Measurements from ENCODE around the gene CLTRN. TPM values are rescaled to one million over a fixed set of nuclear protein-coding genes. Genes with fewer than 3 reads are reported as not detected.

The CLTRN gene
- total RNA-seq, 1 donor from 2014 or later, result 0.24 TPM

- Mint-ChIP-seq H3K27ac (no peak overlapping the region), H3K27me3 (no peaks in the 10 kb centered on the region), H3K9me3 (no peaks in the 10 kb centered on the region), H3K4me3 (no peak overlapping the region), H3K4me1 (peaks cover 20% of the 10 kb centered on the region), H3K36me3 (ENCODE audit: low read depth) (peaks cover 9% of the 10 kb centered on the region)
- ChIA-PET POLR2A (no interaction called here), CTCF (no interaction called here)
- DNase-seq (no peak), ATAC-seq (ENCODE audit: low read depth) (no peak)
- intact Hi-C loops (cut with micrococcal nuclease), result loop anchor here (5.0 to 10.0 kb wide), 4 partner anchors 184 to 1186 kb away; partner anchors contain the start of genes GRPR, PIR and TXLNG
- TF ChIP-seq CTCF (IDR thresholded peaks at IDR 0.05), result no peak
Measured at GRCh38 chrX:15678339-15678738, 13.7 kb upstream of the CLTRN start.

GRCh38 chrX:15676886-15677285 lies 12.3 kb upstream of the CLTRN start:
- POLR2A ChIA-PET, result interaction anchor here (0.6 to 2.5 kb wide), 3 partner anchors 61 to 1043 kb away, joined by 3 to 19 read pairs (median 3); partner anchors contain the start of genes CA5B and SYAP1
- no peak for ATAC-seq (ENCODE audit: low read depth)
- Mint-ChIP-seq H3K27ac (no peak overlapping the region), H3K27me3 (no peaks in the 10 kb centered on the region), H3K36me3 (ENCODE audit: low read depth) (peaks cover 9% of the 10 kb centered on the region), H3K4me3 (no peak overlapping the region), H3K9me3 (no peaks in the 10 kb centered on the region), H3K4me1 (peaks cover 20% of the 10 kb centered on the region)
- CTCF ChIA-PET, result interaction anchor here (1.1 kb wide), 1 partner anchor 114 kb away, joined by 3 read pairs; no protein-coding TSS in a partner anchor
- no peak for DNase-seq
- no peak for TF ChIP-seq CTCF (IDR thresholded peaks at IDR 0.05)
- intact Hi-C loops (cut with micrococcal nuclease), result loop anchor here (5.0 to 10.0 kb wide), 4 partner anchors 182 to 1188 kb away; partner anchors contain the start of genes GRPR, PIR and TXLNG

DNA sequence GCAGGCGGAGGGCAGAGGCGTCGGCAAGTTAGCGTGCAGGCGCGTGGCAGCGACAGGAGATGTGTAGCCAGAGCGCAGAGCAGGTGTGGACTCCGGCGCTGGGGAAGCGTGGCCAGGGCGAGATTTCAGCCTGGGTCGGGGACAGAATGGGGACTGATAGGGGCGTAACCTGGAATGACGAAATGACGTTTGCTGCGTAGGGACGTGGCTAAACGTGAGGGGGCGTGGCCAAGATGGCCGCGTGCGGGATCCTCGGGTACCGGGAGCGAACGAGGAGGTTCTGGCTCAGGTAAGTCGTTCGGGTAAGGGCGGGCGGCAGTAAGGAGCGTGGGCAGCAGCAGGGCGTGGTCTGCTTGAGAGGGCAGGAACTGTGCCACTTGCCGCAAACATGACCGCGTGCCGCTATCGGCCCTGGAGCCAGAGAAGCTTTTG lies 10.9 kb upstream of the CLTRN start:
- no peak for TF ChIP-seq CTCF (IDR thresholded peaks at IDR 0.05)
- ChIA-PET POLR2A (interaction anchor here (0.6 to 2.5 kb wide), 8 partner anchors 8 to 1044 kb away, joined by 3 to 19 read pairs (median 6); partner anchors contain the start of genes AP1S2, CA5B, SYAP1 and ZRSR2), CTCF (no interaction called here)

DNA sequence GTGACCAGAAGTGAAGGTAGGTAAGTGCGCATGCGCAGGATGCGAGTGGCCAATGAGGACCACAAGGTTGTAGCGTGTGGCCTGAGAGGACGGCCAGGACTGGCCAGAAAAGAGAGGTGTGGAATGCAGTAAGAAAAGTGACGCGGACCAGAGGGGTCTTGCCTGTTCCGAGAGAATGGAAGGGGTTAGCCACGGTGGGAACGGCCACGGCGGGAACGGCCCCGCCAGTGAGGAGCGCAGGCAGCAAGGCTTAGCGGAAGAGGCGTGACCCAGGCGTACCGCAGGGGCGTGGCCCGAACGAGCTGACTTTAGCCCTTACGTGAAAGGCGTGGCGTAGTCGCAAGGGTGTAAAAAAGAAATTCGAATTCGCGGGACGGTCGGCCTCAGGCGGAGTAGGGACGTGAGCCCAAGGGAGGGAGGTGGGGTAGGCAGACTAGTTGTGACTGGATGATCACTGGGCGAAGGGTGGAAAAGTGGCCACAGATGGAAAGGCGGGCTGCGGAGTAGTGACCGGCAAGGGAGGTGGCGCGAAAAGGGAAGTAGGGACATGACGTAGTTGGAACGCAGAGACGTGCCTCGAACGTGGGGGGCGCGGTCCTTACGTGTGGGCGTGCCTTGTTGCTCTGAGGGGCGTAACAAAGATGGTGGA lies 10.4 kb upstream of the CLTRN start:
- POLR2A ChIA-PET, result interaction anchor here (1.0 to 2.5 kb wide), 7 partner anchors 8 to 1045 kb away, joined by 3 to 19 read pairs (median 7); partner anchors contain the start of genes AP1S2, CA5B, SYAP1 and ZRSR2
- intact Hi-C loops (cut with micrococcal nuclease), result loop anchor here (1.0 to 10.0 kb wide), 12 partner anchors 63 to 1190 kb away; partner anchors contain the start of genes CA5B, FANCB, GRPR and MOSPD2
- H3K4me3 Mint-ChIP-seq, result no peak overlapping the region
- CTCF ChIA-PET, result no interaction called here
- H3K9me3 Mint-ChIP-seq, result no peaks in the 10 kb centered on the region
- no peak for TF ChIP-seq CTCF (IDR thresholded peaks at IDR 0.05)
- H3K36me3 Mint-ChIP-seq (ENCODE audit: low read depth), result no peaks in the 10 kb centered on the region
- H3K27ac Mint-ChIP-seq, result no peak overlapping the region
- peak; percentile 75 for DNase-seq
- ATAC-seq (ENCODE audit: low read depth), result peak; percentile 83
- no peaks in the 10 kb centered on the region for H3K27me3 Mint-ChIP-seq
- peaks cover 13% of the 10 kb centered on the region for H3K4me1 Mint-ChIP-seq

More for the DNA sequence above, 10.9 kb upstream of the CLTRN start:
- Mint-ChIP-seq H3K4me3 (no peak overlapping the region), H3K9me3 (no peaks in the 10 kb centered on the region), H3K27me3 (no peaks in the 10 kb centered on the region), H3K27ac (no peak overlapping the region), H3K36me3 (ENCODE audit: low read depth) (peaks cover 2% of the 10 kb centered on the region), H3K4me1 (peaks cover 16% of the 10 kb centered on the region)
- intact Hi-C loops (cut with micrococcal nuclease), result loop anchor here (1.0 to 10.0 kb wide), 12 partner anchors 63 to 1189 kb away; partner anchors contain the start of genes CA5B, FANCB, GRPR and MOSPD2
- peak; percentile 66 for ATAC-seq (ENCODE audit: low read depth)
- peak; percentile 70 for DNase-seq

DNA sequence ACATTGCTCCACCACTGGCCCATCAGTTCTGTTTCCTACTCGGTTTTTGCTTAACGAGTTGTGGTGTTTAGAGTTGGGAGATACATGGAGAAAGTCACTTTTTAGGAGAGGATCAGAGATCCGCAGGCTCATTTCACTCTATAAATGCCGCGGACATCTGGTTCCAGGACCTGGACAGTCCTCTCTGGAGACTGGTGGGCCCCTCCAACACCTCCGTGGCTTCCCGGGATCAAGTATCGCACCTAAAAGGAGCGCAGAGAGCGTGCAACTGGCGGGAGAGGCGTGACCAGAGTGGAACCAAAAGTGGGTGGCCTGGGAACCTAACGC lies 9.9 kb upstream of the CLTRN start:
- CTCF ChIA-PET, result no interaction called here
- no peaks in the 10 kb centered on the region for H3K9me3 Mint-ChIP-seq
- H3K27ac Mint-ChIP-seq, result no peak overlapping the region
- peaks cover 13% of the 10 kb centered on the region for H3K4me1 Mint-ChIP-seq
- H3K36me3 Mint-ChIP-seq (ENCODE audit: low read depth), result no peaks in the 10 kb centered on the region
- intact Hi-C loops (cut with micrococcal nuclease), result loop anchor here (2.0 to 10.0 kb wide), 5 partner anchors 180 to 1190 kb away; partner anchors contain the start of genes FANCB, MOSPD2, PIR and SYAP1
- ATAC-seq (ENCODE audit: low read depth), result no peak
- POLR2A ChIA-PET, result interaction anchor here (1.0 to 2.5 kb wide), 6 partner anchors 9 to 1045 kb away, joined by 6 to 19 read pairs (median 7); partner anchors contain the start of genes AP1S2, CA5B, SYAP1 and ZRSR2
- TF ChIP-seq CTCF (IDR thresholded peaks at IDR 0.05), result no peak
- H3K27me3 Mint-ChIP-seq, result no peaks in the 10 kb centered on the region
- no peak overlapping the region for H3K4me3 Mint-ChIP-seq
- DNase-seq, result no peak

All from activated B cell treated with CpG ODN at 0.5 μM for 24 hours (primary cell).